Hematopoietic multipotent progenitor cell treated with erythropoietin and hydrocortisone succinate and interleukin-3 and kit ligand, for 17 days (in vitro differentiated cells): ENCODE data around the gene PDE7B.

Experiments used
- DNase-seq: peaks from one replicate; pipeline ENCODE4 v3.0.0-alpha.2; 2015; ENCODE audit warnings: low spot score

Gene PDE7B

DNA sequence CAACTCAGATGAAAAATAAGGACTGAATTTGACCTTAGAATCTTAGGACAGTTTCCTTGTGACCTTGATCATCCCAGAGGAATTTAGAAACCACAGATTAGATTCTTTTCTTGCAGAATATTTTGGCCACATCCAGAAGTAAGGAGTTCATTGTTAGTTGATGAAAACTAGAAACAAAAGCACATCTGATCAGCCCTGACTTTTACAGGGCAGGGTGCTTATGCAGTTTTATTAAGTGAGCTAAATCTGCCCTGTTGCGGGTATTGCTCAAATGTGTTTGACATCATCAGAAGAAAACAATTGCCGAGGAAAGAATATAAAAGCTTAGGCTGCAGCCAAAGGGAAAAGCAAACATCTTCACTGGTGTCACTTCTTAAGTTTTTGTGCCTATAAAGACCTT is 297.8 kb downstream of the PDE7B start:
- DNase-seq = no peak

DNA sequence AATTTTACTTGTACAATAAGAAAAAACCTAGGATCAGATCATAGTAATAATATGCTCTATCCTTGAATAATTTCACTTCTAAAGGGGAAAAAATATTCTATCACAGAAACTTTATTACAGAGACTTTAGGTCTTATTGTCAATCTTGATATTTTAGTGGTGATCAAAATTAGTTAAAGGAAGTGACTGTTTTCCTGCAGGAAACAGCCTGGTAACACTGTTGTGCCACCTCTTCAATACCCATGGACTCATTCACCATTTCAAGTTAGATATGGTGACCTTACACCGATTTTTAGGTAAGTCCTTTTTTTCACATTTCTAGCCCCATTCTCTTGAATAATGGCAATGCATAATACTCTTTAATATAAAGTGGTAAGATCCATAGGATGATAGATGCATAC is 299.5 kb downstream of the PDE7B start:
- no peak for DNase-seq

DNA sequence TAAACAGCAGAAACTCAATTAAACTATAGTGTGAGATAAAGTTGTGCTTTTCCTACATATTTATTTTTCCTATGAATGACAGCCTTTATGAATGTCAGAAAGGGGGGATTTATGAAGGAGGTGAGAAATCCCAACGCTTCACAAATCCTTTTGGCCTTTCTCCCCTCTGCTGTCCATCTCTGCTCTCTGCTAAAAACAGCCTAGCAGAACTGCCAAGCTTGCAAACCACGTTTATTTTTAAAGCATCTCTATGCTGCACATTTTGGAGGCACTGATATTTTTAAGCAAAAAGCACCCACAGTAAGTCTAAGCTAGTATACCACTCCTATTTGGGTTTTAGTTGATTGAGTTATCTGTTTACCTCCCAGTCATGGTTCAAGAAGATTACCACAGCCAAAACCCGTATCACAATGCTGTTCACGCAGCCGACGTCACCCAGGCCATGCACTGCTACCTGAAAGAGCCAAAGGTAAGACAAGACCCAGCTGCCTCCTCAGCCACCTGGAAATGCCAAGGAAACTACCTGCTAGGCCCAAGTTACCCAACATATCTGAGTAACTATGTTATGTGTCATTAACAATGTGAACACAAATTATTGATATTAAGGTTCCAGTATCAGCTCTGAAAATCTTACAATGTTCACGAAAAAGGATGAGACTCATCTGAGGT is 302.3 kb downstream of the PDE7B start:
- DNase-seq = no peak

DNA sequence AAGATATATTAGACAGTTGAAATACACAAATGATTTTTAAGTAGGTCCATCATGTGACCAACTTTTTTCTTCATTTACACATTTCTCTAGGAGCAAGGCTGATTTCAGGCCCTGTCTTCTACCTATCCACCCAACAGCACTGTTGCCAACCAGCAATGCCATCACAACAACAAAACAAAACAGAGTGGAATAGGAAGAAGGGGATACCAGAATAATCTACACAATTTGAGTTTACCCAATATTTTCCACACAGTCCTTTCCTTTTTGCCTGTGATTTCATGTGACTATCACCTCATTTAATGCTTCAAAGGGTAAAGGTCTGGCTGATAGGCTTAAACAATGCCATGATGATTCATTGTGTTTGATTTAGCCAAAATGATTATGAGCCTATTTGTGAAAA is 303.7 kb downstream of the PDE7B start:
- DNase-seq = no peak

DNA sequence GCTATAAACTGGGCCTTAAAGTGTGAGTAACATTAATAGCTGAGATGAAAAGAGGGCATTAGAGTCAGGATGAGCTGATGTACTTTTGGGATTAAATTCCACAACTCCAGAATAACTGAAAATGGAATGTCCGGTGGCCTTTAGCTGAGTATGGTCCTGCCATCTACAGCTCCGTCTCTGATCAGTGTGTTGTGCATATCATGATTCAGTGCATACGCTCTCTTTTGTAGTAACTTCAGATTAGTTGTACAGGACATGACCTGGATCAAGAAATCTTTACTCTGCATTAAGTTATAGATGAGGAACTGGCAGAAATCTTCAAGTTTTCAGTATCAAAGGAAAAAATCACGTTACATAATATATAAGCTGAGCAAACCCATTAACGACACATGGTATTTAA is 306.2 kb downstream of the PDE7B start:
- no peak for DNase-seq

DNA sequence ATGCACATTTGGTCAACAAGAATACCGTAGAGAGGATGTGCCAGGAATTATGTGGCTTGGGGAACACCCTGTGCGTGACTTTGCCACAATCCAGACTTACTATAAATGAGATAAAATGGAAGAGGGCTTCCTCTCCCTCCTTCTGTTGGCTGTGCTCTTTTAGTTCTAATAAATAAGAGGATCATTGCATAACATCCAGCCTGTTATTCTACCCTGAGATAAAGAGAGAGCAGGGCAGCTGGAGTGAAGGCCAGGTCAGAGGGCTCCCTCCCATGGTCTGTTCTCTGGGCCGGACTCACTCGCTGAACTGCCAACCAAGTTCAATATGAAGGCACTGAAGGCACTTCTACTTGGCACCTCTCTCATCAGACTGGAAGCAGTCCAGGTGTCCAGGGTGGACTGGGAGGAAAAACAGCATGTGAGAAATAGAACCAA is 306.9 kb downstream of the PDE7B start:
- no peak for DNase-seq

DNA sequence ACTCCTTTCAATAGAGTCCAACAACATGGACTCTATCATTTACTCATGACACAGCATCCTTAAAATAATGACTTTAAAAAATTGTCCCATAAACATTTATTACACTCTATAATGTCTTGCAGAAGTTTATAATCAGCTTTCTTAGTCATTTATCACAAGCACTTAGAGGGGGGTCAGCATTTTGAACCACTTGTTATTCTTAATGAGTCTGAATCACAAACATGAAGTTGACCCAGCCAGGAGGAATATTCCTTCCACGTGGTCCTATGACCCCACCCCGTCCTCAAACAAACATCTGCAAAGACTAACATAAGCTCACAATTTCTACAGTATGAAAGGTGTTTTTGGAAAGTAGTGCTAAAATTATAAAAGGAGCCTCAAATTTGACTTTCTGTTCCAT is 307.5 kb downstream of the PDE7B start:
- no peak for DNase-seq

DNA sequence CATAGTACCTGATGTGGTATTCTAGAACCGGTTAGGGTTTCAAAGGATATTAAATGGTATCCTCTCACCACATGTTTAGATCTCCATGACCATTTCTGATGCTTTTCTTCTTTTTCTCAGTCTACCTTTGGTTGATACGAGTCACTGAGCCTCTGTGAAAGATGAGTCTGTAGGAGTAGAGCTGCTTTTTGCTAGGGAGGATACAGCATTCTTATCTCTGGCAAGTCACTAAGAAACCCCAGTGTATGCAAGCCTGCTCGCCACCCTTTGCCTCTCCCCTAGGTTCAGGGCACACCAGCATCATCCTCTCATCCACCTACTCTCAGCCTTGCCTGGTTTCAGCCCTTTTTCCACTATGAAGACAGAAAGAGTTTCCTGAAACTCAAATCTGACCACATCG is 308.7 kb downstream of the PDE7B start:
- no peak for DNase-seq

DNA sequence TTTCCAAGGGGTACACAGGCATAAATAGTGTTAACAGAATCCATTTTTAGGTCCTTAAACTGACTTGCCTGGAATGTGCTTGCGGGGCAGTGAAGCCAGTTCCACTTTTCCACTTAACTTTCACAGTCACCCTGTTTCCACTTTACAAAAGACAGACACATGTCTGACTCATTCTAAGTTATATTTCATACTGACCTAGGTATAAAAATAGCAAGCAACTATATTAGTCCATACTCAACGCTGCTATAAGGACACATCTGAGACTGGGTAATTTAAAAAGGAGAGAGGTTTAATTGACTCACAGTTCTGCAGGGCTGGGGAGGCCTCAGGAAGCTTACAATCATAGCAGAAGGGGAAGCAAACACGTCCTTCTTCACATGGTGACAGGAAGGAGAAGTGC is 310.4 kb downstream of the PDE7B start:
- DNase-seq = no peak

DNA sequence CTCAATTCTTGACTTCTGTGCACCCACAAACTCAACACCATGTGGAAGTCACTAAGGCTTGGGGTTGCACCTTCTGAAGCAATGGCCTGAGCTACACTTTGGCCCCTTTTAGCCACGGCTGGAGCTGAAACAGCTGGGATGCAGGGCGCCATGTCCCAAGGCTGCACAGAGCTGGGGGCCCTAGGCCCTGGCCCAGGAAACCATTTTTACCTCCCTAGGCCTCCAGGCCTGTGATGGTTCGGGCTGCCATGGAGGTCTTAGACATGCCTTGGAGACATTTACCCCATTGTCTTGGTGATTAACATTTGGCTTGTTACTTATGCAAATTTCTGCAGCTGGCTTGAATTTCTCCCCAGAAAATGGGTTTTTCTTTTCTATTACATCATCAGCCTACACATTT is 311.8 kb downstream of the PDE7B start:
- no peak for DNase-seq

DNA sequence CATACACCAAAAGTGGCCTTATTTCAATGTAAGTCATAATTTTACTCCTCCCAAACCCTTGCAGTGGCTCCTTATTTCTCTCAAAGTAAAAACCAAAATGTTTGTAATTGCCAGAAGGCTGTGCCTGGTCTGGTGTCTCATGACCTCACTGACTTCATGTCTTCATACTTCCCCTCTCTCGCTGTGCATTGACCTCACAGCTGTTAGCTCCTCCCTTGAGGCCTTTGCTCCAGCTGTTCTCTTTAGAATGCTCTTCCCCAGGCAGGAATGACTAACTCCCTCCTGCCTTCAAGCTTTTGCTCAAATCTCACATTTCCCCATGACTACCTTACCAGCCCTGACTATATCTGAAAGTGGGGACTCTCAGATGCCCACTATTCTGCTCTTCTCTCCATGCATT is 315.3 kb downstream of the PDE7B start:
- no peak for DNase-seq

DNA sequence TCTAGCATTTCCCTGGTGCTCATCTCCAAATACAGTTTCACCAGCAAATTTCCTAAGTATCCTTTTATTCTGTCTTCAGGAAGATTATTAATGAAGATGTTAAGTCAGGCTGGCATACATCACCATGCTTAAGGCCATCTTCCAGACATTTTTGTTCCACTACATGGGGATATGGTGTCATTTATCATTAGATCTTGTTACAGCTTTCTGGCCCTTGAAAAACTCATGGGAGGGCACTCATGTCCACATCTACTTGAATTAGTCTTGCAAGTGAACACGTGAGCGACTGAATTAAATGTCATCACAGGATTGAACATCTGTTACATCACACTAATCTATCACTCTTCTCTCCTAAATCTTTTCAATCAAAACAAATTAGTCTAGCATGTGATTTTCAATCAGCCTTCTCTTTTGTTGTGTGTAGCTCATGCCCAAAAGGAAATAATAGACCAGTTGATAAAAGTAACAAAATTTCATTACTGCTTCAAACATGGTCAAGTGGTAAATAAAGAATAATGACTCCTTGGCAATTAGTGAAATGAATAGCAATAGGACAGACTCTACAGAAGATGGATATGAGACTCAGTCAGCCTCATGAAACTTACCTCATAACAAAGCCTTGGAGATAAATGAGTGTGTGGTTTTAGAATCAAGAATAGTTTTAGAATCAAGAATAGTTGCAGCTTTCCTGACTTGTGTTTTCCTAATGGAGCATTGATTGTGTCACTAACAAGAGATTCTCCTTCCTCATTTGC is 318.1 kb downstream of the PDE7B start:
- no peak for DNase-seq

DNA sequence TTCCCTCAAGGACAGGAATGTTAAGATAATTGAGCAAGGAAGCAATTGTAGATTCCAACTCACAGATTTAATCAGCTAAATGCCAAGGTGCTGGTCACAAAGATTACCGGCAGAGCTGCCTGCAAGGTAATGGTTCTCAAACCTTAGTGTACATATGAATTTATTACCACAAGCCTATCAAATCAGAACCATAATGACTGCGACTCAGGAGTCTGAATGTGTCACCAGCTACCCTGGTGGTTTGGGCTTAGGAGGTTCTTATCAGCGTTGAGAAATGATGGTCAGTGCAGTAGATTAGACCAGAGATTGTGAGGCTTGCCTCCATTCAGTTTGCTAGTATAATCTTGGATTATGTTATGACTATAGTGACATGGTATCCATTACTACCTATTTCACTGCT is 319.7 kb downstream of the PDE7B start:
- no peak for DNase-seq

DNA sequence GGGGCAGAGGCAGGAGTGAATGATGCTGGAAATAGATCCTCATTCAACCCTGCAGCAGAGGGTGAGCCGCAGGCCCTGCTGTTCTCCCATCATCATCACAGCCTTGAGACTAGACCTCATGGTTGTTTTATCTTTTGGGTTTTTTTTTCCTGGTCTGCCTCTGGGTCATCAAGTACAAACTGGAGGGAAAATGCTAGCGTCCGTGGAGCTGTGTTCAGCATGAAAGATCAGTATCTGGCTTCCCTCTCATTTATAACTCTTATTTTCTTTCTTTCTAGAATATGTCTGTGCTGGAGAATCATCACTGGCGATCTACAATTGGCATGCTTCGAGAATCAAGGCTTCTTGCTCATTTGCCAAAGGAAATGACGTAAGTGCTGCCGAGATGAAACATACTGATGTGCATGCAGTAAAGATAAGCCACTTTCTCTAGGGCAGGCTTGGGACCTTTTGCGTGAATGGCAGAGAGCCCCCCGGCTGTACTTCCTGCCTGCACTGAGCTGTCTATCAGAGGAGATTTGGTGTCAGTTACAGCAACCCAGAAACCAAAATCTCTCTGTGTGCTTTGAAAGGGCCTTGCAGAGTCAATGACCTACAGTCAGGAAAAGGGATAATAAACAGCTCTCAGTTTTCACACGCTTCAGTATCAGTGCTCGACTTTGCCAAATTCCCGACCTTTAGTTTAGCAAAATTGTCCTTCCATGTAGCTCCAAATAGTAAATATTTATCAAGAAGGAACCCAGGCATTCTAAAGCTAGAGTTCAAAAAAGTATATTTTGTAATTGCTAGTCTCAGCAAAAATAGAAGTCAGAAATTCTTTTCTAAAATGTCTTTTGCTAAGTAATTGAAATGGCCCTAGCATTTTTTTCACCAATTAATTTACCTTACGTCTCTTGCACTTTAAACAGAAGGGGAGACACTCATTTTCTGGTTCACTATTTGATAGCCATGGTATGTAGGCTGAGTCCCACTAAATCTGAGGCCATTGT is 322.3 kb downstream of the PDE7B start:
- no peak for DNase-seq

DNA sequence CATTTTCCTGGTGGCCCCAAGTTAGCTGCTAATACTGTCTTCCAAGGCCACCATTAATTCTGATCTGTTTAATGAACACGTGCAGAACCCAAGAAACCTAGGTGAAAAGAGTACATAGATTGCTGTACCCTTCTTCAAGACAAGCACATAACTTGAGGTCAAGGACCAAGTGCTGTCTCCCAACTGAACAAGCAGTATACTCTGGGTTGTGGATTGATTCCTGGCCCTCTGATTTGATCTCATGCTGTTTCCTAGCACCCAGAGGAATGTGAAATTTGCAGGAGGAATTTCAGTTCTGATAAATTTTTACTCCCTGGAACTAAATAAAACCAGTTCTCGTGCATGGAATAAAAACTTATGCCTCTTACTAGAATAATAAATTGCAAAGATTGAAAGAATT is 323.0 kb downstream of the PDE7B start:
- no peak for DNase-seq

DNA sequence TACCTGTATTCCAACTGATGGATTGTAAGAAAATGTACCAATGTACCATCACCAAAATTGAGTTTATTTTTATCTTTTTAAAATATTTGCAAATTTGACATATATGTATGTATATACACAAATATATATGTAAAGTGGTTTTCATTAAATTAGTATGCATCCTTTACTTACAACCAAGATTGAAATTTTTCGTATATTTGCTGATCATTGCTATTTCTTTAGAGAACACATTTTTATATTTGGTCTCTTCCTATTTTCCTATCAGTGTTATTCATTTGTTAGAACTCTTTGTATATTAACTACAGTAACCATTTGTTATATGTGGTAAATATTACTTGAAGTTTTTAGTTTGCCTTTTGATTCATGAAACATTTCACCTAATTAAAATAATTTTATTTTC is 324.4 kb downstream of the PDE7B start:
- no peak for DNase-seq

DNA sequence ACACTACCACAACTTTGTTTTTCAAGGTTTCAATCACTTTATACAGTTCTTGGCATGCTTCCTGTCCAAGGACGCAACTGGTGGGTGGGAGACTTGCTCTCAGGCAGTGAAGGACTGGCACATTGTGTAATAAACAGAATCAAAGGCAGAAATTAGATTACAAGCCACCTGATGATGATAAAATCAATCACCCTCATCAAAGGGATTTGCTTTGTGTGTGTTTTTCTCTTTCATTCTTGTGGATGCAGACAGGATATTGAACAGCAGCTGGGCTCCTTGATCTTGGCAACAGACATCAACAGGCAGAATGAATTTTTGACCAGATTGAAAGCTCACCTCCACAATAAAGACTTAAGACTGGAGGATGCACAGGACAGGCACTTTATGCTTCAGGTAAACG is 327.2 kb downstream of the PDE7B start:
- no peak for DNase-seq

DNA sequence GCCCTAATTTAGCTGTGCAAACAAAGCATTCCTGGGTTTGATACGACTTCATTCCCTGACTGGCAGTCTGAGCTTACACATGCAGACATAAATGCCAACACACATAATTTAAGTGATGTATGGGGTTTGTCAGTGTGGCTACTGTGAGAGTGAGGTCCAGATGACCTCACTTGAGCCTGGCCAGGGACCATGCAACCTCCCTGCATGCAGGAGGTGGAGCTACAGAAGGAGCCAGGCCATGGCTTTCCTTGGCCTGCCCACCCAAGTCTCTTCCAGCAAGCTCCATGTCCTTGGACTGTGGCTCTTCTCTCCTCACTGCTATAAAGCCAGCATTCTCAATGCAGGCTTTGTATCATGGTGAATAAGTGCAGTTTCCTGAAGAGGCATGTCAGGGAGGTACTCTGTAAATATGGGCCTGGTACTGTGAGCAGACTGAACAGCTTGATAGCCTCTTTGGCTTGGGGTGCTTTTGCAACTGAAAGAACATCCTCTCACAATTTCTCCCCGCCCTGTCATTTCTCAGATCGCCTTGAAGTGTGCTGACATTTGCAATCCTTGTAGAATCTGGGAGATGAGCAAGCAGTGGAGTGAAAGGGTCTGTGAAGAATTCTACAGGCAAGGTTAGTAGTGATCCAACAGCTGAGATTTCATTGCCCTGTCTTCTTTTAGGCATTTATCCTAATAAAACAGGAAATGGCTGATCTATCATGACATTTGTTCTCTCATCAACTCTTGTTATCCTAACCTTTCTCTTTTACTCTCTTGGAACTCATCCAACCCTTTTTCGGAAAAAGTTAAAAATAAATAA is 329.4 kb downstream of the PDE7B start:
- DNase-seq = no peak

DNA sequence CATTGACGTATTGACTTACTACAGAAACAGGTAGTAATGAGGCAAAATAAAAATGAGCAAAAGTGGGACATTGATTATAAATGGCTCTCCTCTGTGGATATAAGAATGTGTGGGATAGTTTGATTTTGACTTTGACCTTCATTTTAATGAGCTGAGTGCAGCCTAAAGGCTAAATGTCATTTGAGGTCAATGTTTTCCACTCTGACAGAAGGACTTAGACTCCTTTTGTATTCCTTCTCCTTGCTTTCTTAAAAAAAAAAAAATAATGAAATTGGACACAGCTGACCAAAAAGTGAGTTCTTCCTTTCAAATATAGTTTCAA is 330.0 kb downstream of the PDE7B start:
- DNase-seq = no peak

DNA sequence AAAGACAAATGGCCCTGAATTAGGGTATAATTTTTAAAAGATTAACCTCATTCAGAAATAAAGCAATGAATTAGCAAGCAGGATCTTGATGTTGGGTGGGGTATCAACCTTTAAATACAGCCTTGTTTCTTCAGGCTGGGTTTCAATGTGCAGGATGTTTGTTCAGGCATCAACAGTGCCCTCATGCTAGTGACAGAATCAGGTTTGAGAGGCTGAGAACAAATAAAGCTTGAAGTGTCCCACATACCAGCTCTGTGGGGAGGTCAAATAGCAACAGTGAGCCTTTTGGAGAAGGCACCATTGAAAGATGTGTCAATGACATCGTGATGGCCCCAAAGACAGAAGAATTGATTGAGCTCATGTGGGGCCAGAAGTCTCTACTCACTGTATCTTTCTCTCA is 330.4 kb downstream of the PDE7B start:
- DNase-seq = no peak

DNA sequence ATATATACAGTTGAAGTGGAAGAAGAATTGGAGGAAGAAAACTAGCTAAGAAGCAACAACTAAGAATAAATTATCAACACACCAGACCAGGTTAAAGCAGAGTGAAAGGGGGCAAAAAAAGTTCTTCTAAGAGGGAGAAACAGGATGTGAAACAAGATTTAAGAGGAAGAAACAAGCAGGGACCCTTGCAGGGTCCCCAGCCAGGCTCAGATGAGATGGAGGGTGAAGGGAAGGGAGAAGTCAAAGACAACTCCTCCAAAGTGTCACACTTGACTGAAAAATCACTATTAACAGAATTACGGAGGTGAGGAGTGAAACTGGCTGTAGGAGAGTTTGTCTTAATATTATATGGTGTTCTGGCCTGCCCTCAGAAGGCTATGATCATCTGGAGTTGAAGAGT is 333.2 kb downstream of the PDE7B start:
- no peak for DNase-seq

DNA sequence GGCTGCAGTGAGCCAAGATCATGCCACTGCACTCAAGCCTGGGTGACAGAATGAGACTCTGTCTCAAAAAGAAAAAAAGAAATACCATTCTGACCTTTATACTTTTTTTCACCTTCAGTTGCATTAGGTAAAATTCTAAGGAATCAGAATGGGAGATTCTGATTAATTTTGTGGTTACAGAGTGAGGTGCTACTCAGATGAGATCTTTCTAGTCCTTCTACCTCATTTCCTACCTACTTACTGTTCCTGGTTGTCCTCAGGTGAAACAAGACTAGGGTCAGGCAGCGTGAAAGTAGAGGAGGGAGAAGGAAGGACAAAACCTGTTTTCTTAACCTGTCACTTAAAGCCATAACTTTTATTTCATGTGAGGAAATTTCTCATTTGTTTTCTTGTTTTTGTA is 334.9 kb downstream of the PDE7B start:
- DNase-seq = no peak
